Naive thymus-derived CD4-positive, alpha-beta T cell (primary cell): ENCODE measurements around the gene PTTG2. TPM values are rescaled to one million over a fixed set of nuclear protein-coding genes. Genes with fewer than 3 reads are reported as not detected.
A peak's percentile ranks its signal among the peaks of the same experiment; 100 is the strongest.

Experiments
- ATAC-seq: fragments of 150-1000 bp; cut with Tn5 transposase; 2 replicates; pipeline ENCODE4 v1.10.0; 2021; ENCODE audit warnings: mild to moderate bottlenecking, moderate library complexity
- CTCF ChIA-PET: fragments of 350-600 bp; sonication (Branson Sonifier 250); formaldehyde crosslinking; loops from one replicate; lab custom pipeline; 2021; ENCODE audit warnings: antibody characterized with exemption; lab: Charles Lee
- POLR2A ChIA-PET: fragments of 350-600 bp; sonication (Branson Sonifier 250); formaldehyde crosslinking; loops from one replicate; lab custom pipeline; 2021; ENCODE audit warnings: antibody characterized with exemption, inconsistent platforms; lab: Charles Lee
- DNase-seq, 9 donors: peaks; one replicate each; pipeline versions ENCODE4 v3.0.0 to v3.0.0-alpha.2; 2020 to 2022; ENCODE audit warnings: mixed read lengths in 1 of 9
- H3K27ac ChIP-seq: one replicate; pipeline ENCODE4 v1.7.0; 2013; ENCODE audit warnings: mild to moderate bottlenecking, low read depth, low read length, moderate library complexity
- H3K27me3 ChIP-seq, 2 donors: one replicate each; pipeline ENCODE4 v1.7.0; 2013; ENCODE audit warnings: low read length in 2 of 2, mild to moderate bottlenecking in 2 of 2, moderate library complexity in 2 of 2; ENCODE audit not compliant: control insufficient read depth in 2 of 2, insufficient read depth in 2 of 2
- H3K36me3 ChIP-seq, 3 experiments: 1 replicate in 2 of 3; 2 replicates in 1 of 3; pipeline ENCODE4 v1.7.0; 2013; ENCODE audit warnings: low read length in 3 of 3, mild to moderate bottlenecking in 3 of 3, moderate library complexity in 1 of 3; ENCODE audit not compliant: insufficient read depth in 3 of 3, control insufficient read depth in 2 of 3
- H3K4me1 ChIP-seq, 2 donors: one replicate each; pipeline ENCODE4 v1.7.0; 2013; ENCODE audit warnings: low read length in 2 of 2, mild to moderate bottlenecking in 2 of 2, moderate library complexity in 1 of 2; ENCODE audit not compliant: control insufficient read depth in 2 of 2, insufficient read depth in 2 of 2
- H3K4me3 ChIP-seq: 2 replicates; pipeline ENCODE4 v1.7.0; 2013; ENCODE audit warnings: mild to moderate bottlenecking, low read length
- H3K9me3 ChIP-seq, 3 experiments: 1 replicate in 2 of 3; 2 replicates in 1 of 3; pipeline ENCODE4 v1.7.0; 2013; ENCODE audit warnings: low read length in 3 of 3; ENCODE audit not compliant: control insufficient read depth in 2 of 3
- H3K27ac Mint-ChIP-seq, 9 donors: one replicate each; pipeline ENCODE4 v1.8.0; 2020 to 2022; ENCODE audit warnings: mixed read lengths in 9 of 9, mild to moderate bottlenecking in 8 of 9, moderate library complexity in 5 of 9, inconsistent platforms in 2 of 9
- H3K27me3 Mint-ChIP-seq, 5 donors: one replicate each; pipeline ENCODE4 v1.8.0; 2021 to 2022; ENCODE audit warnings: mixed read lengths in 5 of 5, mild to moderate bottlenecking in 1 of 5
- H3K36me3 Mint-ChIP-seq, 5 donors: one replicate each; pipeline ENCODE4 v1.8.0; 2020 to 2022; ENCODE audit warnings: mixed read lengths in 5 of 5, mild to moderate bottlenecking in 3 of 5, inconsistent platforms in 1 of 5
- H3K4me1 Mint-ChIP-seq, 7 donors: one replicate each; pipeline ENCODE4 v1.8.0; 2020 to 2022; ENCODE audit warnings: mixed read lengths in 7 of 7, mild to moderate bottlenecking in 3 of 7, inconsistent platforms in 1 of 7
- H3K4me3 Mint-ChIP-seq, 10 donors: one replicate each; pipeline ENCODE4 v1.8.0; 2020 to 2022; ENCODE audit warnings: mild to moderate bottlenecking in 10 of 10, mixed read lengths in 10 of 10, moderate library complexity in 6 of 10, inconsistent platforms in 2 of 10
- H3K9me3 Mint-ChIP-seq, 11 donors: one replicate each; pipeline ENCODE4 v1.8.0; 2020 to 2022; ENCODE audit warnings: mixed read lengths in 11 of 11, mild to moderate bottlenecking in 4 of 11, inconsistent platforms in 1 of 11, moderate library complexity in 1 of 11
- intact Hi-C, 2 donors: fragments of 100-400 bp; cut with micrococcal nuclease; formaldehyde crosslinking; loops; one replicate each; pipeline ENCODE4 v1.15.1; 2023
- polyA plus RNA-seq, 2 donors: library from polyadenylated mRNA; unstranded; fragments of 300-500 nt; fragmentation: Illumina TruSeq; gene quantifications; one replicate each; pipeline ENCODE4 v1.2.3, GENCODE V29; 2021
- total RNA-seq, 6 experiments: library from RNA in 5 of 6; stranded (reverse) in 5 of 6; gene quantifications; 1 replicate in 5 of 6; 2 replicates in 1 of 6; pipeline ENCODE4 v1.2.3 and lab custom pipeline; 2021 to 2026

PTTG2 gene
- total and polyA plus RNA-seq, 7 experiments from 2014 or later = 0.56 to 2.5 (median 1.6) TPM

- Histone ChIP-seq H3K27ac (no peak overlapping the region), H3K27me3 (no peaks in the 10 kb centered on the region), H3K9me3 (no peaks in the 10 kb centered on the region), H3K4me3 (no peak overlapping the region), H3K4me1 (no peaks in the 10 kb centered on the region), H3K36me3 (peaks cover 0 to 17% (median 0%) of the 10 kb centered on the region in 3 experiments)
- DNase-seq = no peak
- Mint-ChIP-seq H3K9me3 (peaks cover 1 to 30% (median 8%) of the 10 kb centered on the region in 11 donors), H3K27ac (no peak overlapping the region), H3K27me3 (no peaks in the 10 kb centered on the region), H3K4me1 (peaks cover 2 to 22% (median 19%) of the 10 kb centered on the region in 7 donors), H3K36me3 (peaks cover 13 to 44% (median 32%) of the 10 kb centered on the region in 5 donors), H3K4me3 (no peak overlapping the region)
- intact Hi-C loops = no loop called here
- ChIA-PET POLR2A (no interaction called here), CTCF (no interaction called here)
- ATAC-seq = no peak
These were observed 23.2 kb upstream of the PTTG2 start for GRCh38 chr4:37936889-37937498.

GRCh38 chr4:37938208-37938607 lies 22.0 kb upstream of the PTTG2 start:
- H3K4me1 ChIP-seq = no peaks in the 10 kb centered on the region
- intact Hi-C loops = no loop called here

GRCh38 chr4:37946503-37947179 lies 13.6 kb upstream of the PTTG2 start:
- DNase-seq (no peak), ATAC-seq (peak; percentile 37)
- POLR2A ChIA-PET = no interaction called here
- Mint-ChIP-seq H3K4me3 (no peak overlapping the region), H3K27ac (peak overlapping the region in 4 of 9 donors; percentile 1 to 68 (median 23)), H3K4me1 (peaks cover 10 to 50% (median 41%) of the 10 kb centered on the region in 7 donors), H3K27me3 (no peaks in the 10 kb centered on the region), H3K9me3 (peaks cover 0 to 5% (median 1%) of the 10 kb centered on the region in 11 donors), H3K36me3 (peaks cover under 1 to 55% (median 30%) of the 10 kb centered on the region in 5 donors)
- Histone ChIP-seq H3K4me1 (no peaks in the 10 kb centered on the region), H3K36me3 (no peaks in the 10 kb centered on the region), H3K27me3 (no peaks in the 10 kb centered on the region), H3K27ac (no peak overlapping the region), H3K4me3 (no peak overlapping the region), H3K9me3 (no peaks in the 10 kb centered on the region)
- intact Hi-C loops = no loop called here
- CTCF ChIA-PET = interaction anchor here (0.6 kb wide), 1 partner anchor 145 kb away, joined by 3 read pairs; no protein-coding TSS in a partner anchor

More at GRCh38 chr4:37938208-37938607, 22.0 kb upstream of the PTTG2 start:
- CTCF ChIA-PET = no interaction called here
- peaks cover 13 to 50% (median 29%) of the 10 kb centered on the region in 5 donors for H3K36me3 Mint-ChIP-seq
- ATAC-seq (no peak), DNase-seq (no peak)
- H3K27ac Mint-ChIP-seq = no peak overlapping the region
- H3K4me1 Mint-ChIP-seq = peaks cover 2 to 27% (median 24%) of the 10 kb centered on the region in 7 donors
- Histone ChIP-seq H3K27ac (no peak overlapping the region), H3K9me3 (no peaks in the 10 kb centered on the region), H3K4me3 (no peak overlapping the region), H3K27me3 (no peaks in the 10 kb centered on the region), H3K36me3 (peaks cover 0 to 17% (median 0%) of the 10 kb centered on the region in 3 experiments)
- H3K27me3 Mint-ChIP-seq = no peaks in the 10 kb centered on the region
- POLR2A ChIA-PET = no interaction called here
- peaks cover 3 to 30% (median 10%) of the 10 kb centered on the region in 11 donors for H3K9me3 Mint-ChIP-seq
- H3K4me3 Mint-ChIP-seq = no peak overlapping the region

GRCh38 chr4:37948542-37948941 lies 11.7 kb upstream of the PTTG2 start:
- intact Hi-C loops = no loop called here
- peaks cover 8 to 57% (median 37%) of the 10 kb centered on the region in 5 donors for H3K36me3 Mint-ChIP-seq
- H3K4me1 Mint-ChIP-seq = peaks cover 10 to 39% (median 30%) of the 10 kb centered on the region in 7 donors

GRCh38 chr4:37949636-37950426 lies 10.4 kb upstream of the PTTG2 start:
- CTCF ChIA-PET = no interaction called here
- Histone ChIP-seq H3K36me3 (peaks cover 0 to 9% (median 0%) of the 10 kb centered on the region in 3 experiments), H3K4me3 (no peak overlapping the region), H3K27me3 (no peaks in the 10 kb centered on the region), H3K9me3 (no peaks in the 10 kb centered on the region), H3K4me1 (no peaks in the 10 kb centered on the region), H3K27ac (no peak overlapping the region)
- Mint-ChIP-seq H3K9me3 (peaks cover 0 to 3% (median 0%) of the 10 kb centered on the region in 11 donors), H3K4me3 (no peak overlapping the region), H3K27ac (no peak overlapping the region), H3K27me3 (no peaks in the 10 kb centered on the region), H3K36me3 (peaks cover 8 to 63% (median 36%) of the 10 kb centered on the region in 5 donors), H3K4me1 (peaks cover 15 to 44% (median 32%) of the 10 kb centered on the region in 7 donors)
- no peak for ATAC-seq
- POLR2A ChIA-PET = no interaction called here
- DNase-seq = no peak
- intact Hi-C loops = no loop called here

More at GRCh38 chr4:37948542-37948941, 11.7 kb upstream of the PTTG2 start:
- ChIA-PET CTCF (no interaction called here), POLR2A (interaction anchor here (0.6 kb wide), 1 partner anchor 694 kb away, joined by 3 read pairs; no protein-coding TSS in a partner anchor)
- peak overlapping the region in 2 of 9 donors; percentile 1 to 6 for H3K27ac Mint-ChIP-seq
- Histone ChIP-seq H3K4me1 (no peaks in the 10 kb centered on the region), H3K27me3 (no peaks in the 10 kb centered on the region), H3K9me3 (no peaks in the 10 kb centered on the region), H3K36me3 (peaks cover 0 to 9% (median 0%) of the 10 kb centered on the region in 3 experiments), H3K27ac (no peak overlapping the region), H3K4me3 (no peak overlapping the region)
- H3K4me3 Mint-ChIP-seq = no peak overlapping the region
- peaks cover 0 to 3% (median 0%) of the 10 kb centered on the region in 11 donors for H3K9me3 Mint-ChIP-seq
- DNase-seq (peak in 1 of 9 donors; percentile 13), ATAC-seq (peak; percentile 12)
- no peaks in the 10 kb centered on the region for H3K27me3 Mint-ChIP-seq
